ENCODE data around the gene UMODL1.

The UMODL1 gene

GRCh38 chr21:42057851-42058437, 13.2 kb upstream of the UMODL1 start:
- in situ Hi-C loops (cut with HindIII; ENCODE audit: low sequenced_read_pairs), result no loop called here

GRCh38 chr21:42058631-42059111, 12.4 kb upstream of the UMODL1 start:
- in situ Hi-C loops (cut with HindIII; ENCODE audit: low sequenced_read_pairs), result no loop called here

GRCh38 chr21:42059141-42059540, 12.0 kb upstream of the UMODL1 start:
- in situ Hi-C loops (cut with HindIII; ENCODE audit: low sequenced_read_pairs), result no loop called here

GRCh38 chr21:42059721-42060120, 11.4 kb upstream of the UMODL1 start:
- in situ Hi-C loops (cut with HindIII; ENCODE audit: low sequenced_read_pairs), result no loop called here

GRCh38 chr21:42060166-42060565, 11.0 kb upstream of the UMODL1 start:
- in situ Hi-C loops (cut with HindIII; ENCODE audit: low sequenced_read_pairs), result no loop called here

GRCh38 chr21:42061195-42061985, 9.7 kb upstream of the UMODL1 start:
- in situ Hi-C loops (cut with HindIII; ENCODE audit: low sequenced_read_pairs), result no loop called here

GRCh38 chr21:42061986-42062235, 9.2 kb upstream of the UMODL1 start:
- in situ Hi-C loops (cut with HindIII; ENCODE audit: low sequenced_read_pairs), result no loop called here

GRCh38 chr21:42062236-42063022, 8.7 kb upstream of the UMODL1 start:
- in situ Hi-C loops (cut with HindIII; ENCODE audit: low sequenced_read_pairs), result no loop called here

- in situ Hi-C loops (cut with HindIII; ENCODE audit: low sequenced_read_pairs), result no loop called here
These were observed 7.9 kb upstream of the UMODL1 start for GRCh38 chr21:42063191-42063570.

- in situ Hi-C loops (cut with HindIII; ENCODE audit: low sequenced_read_pairs), result no loop called here
These were observed 7.3 kb upstream of the UMODL1 start for GRCh38 chr21:42063571-42064521.

- in situ Hi-C loops (cut with HindIII; ENCODE audit: low sequenced_read_pairs), result loop anchor here (5.0 kb wide), 1 partner anchor 76 kb away; no protein-coding TSS in a partner anchor
These were observed 4.6 kb upstream of the UMODL1 start for GRCh38 chr21:42066521-42066920.

GRCh38 chr21:42067531-42068255, 3.4 kb upstream of the UMODL1 start:
- in situ Hi-C loops (cut with HindIII; ENCODE audit: low sequenced_read_pairs), result loop anchor here (5.0 kb wide), 1 partner anchor 75 kb away; no protein-coding TSS in a partner anchor

- in situ Hi-C loops (cut with HindIII; ENCODE audit: low sequenced_read_pairs), result loop anchor here (5.0 kb wide), 1 partner anchor 74 kb away; no protein-coding TSS in a partner anchor
These were observed 2.9 kb upstream of the UMODL1 start for GRCh38 chr21:42068256-42068545.

- in situ Hi-C loops (cut with HindIII; ENCODE audit: low sequenced_read_pairs), result loop anchor here (5.0 kb wide), 1 partner anchor 74 kb away; no protein-coding TSS in a partner anchor
These were observed 2.5 kb upstream of the UMODL1 start for GRCh38 chr21:42068592-42068991.

GRCh38 chr21:42069327-42069726, 1.8 kb upstream of the UMODL1 start:
- in situ Hi-C loops (cut with HindIII; ENCODE audit: low sequenced_read_pairs), result loop anchor here (5.0 kb wide), 1 partner anchor 73 kb away; no protein-coding TSS in a partner anchor

- in situ Hi-C loops (cut with HindIII; ENCODE audit: low sequenced_read_pairs), result loop anchor here (5.0 kb wide), 1 partner anchor 72 kb away; no protein-coding TSS in a partner anchor
These were observed 1.3 kb upstream of the UMODL1 start for GRCh38 chr21:42069843-42070242.

- in situ Hi-C loops (cut with HindIII; ENCODE audit: low sequenced_read_pairs), result no loop called here
These were observed 2.3 kb downstream of the UMODL1 start for GRCh38 chr21:42073145-42074099.

GRCh38 chr21:42075686-42076471, 4.8 kb downstream of the UMODL1 start:
- in situ Hi-C loops (cut with HindIII; ENCODE audit: low sequenced_read_pairs), result no loop called here
